ENCODE data around the gene TRANK1.

DNA sequence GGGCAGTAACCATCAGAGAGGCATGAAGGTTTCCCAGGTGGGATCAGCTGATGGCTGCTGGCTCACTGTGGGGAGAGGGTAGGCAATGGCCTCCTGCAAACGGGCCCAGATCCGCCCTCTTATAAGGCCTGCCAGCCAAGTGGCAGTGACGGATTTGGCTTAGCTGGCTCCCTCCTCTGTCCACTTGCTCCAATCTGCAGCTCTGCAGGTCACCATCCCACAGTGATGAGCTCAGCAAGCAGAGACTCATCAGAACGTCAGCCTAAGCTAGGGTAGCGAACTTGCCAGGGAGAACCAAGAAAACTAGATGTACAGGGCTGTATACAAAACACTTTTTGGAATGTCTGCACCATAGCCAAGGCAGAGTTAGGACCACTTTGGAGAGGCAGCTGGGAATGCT lies 117.7 kb downstream of the TRANK1 start:
- TF ChIP-seq ZNF624 (tag by site-specific recombination; IDR thresholded peaks at IDR 0.05) (no peak), ZNF610 (tag by site-specific recombination; IDR thresholded peaks at IDR 0.05; ENCODE audit: borderline replicate concordance) (no peak), ZNF24 (tag by site-specific recombination; IDR thresholded peaks at IDR 0.05) (no peak), ZNF561 (tag by site-specific recombination; IDR thresholded peaks at IDR 0.05; ENCODE audit: borderline replicate concordance) (no peak), PATZ1 (tag by site-specific recombination; IDR thresholded peaks at IDR 0.05) (no peak), ZNF747 (tag by site-specific recombination; IDR thresholded peaks at IDR 0.05) (no peak), ZBTB20 (tag by site-specific recombination; IDR thresholded peaks at IDR 0.05) (no peak), ZFP3 (tag by site-specific recombination; IDR thresholded peaks at IDR 0.05; ENCODE audit: low read depth) (no peak), MEIS1 (CRISPR knock-in tag; IDR thresholded peaks at IDR 0.05; ENCODE audit: borderline replicate concordance) (no peak), PRDM2 (tag by site-specific recombination; IDR thresholded peaks at IDR 0.05; ENCODE audit: borderline replicate concordance) (no peak)
- TF ChIP-seq, protein P1, sequence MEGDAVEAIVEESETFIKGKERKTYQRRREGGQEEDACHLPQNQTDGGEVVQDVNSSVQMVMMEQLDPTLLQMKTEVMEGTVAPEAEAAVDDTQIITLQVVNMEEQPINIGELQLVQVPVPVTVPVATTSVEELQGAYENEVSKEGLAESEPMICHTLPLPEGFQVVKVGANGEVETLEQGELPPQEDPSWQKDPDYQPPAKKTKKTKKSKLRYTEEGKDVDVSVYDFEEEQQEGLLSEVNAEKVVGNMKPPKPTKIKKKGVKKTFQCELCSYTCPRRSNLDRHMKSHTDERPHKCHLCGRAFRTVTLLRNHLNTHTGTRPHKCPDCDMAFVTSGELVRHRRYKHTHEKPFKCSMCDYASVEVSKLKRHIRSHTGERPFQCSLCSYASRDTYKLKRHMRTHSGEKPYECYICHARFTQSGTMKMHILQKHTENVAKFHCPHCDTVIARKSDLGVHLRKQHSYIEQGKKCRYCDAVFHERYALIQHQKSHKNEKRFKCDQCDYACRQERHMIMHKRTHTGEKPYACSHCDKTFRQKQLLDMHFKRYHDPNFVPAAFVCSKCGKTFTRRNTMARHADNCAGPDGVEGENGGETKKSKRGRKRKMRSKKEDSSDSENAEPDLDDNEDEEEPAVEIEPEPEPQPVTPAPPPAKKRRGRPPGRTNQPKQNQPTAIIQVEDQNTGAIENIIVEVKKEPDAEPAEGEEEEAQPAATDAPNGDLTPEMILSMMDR (tag by site-specific recombination; IDR thresholded peaks at IDR 0.05) = no peak
- TF ChIP-seq, protein P2, sequence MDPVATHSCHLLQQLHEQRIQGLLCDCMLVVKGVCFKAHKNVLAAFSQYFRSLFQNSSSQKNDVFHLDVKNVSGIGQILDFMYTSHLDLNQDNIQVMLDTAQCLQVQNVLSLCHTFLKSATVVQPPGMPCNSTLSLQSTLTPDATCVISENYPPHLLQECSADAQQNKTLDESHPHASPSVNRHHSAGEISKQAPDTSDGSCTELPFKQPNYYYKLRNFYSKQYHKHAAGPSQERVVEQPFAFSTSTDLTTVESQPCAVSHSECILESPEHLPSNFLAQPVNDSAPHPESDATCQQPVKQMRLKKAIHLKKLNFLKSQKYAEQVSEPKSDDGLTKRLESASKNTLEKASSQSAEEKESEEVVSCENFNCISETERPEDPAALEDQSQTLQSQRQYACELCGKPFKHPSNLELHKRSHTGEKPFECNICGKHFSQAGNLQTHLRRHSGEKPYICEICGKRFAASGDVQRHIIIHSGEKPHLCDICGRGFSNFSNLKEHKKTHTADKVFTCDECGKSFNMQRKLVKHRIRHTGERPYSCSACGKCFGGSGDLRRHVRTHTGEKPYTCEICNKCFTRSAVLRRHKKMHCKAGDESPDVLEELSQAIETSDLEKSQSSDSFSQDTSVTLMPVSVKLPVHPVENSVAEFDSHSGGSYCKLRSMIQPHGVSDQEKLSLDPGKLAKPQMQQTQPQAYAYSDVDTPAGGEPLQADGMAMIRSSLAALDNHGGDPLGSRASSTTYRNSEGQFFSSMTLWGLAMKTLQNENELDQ (tag by site-specific recombination; IDR thresholded peaks at IDR 0.05; ENCODE audit: low read depth) = no peak

Measured in HEK293 (cell line).